ENCODE measurements around the gene PRDM11.

The PRDM11 gene

GRCh38 chr11:45260071-45260470 lies 113.6 kb downstream of the PRDM11 start:
- DNase-seq (ENCODE audit: low read depth in 2 of 2): no peak

GRCh38 chr11:45262900-45263299 lies 116.5 kb downstream of the PRDM11 start:
- no peak for DNase-seq (ENCODE audit: low read depth in 2 of 2)

GRCh38 chr11:45263773-45264172 lies 117.3 kb downstream of the PRDM11 start:
- no peak for DNase-seq (ENCODE audit: low read depth in 2 of 2)

- no peak for DNase-seq (ENCODE audit: low read depth in 2 of 2)
These were observed 118.5 kb downstream of the PRDM11 start for GRCh38 chr11:45264839-45265515.

GRCh38 chr11:45265969-45266675 lies 119.7 kb downstream of the PRDM11 start:
- DNase-seq (ENCODE audit: low read depth in 2 of 2): no peak

GRCh38 chr11:45266676-45267020 lies 120.2 kb downstream of the PRDM11 start:
- DNase-seq (ENCODE audit: low read depth in 2 of 2): no peak

GRCh38 chr11:45267052-45267451 lies 120.6 kb downstream of the PRDM11 start:
- DNase-seq (ENCODE audit: low read depth in 2 of 2): no peak

GRCh38 chr11:45267652-45268299 lies 121.3 kb downstream of the PRDM11 start:
- no peak for DNase-seq (ENCODE audit: low read depth in 2 of 2)

- DNase-seq (ENCODE audit: low read depth in 2 of 2): no peak
These were observed 123.2 kb downstream of the PRDM11 start for GRCh38 chr11:45269678-45270077.

GRCh38 chr11:45270946-45271716 lies 124.7 kb downstream of the PRDM11 start:
- DNase-seq (ENCODE audit: low read depth in 2 of 2): no peak

GRCh38 chr11:45272701-45273100 lies 126.3 kb downstream of the PRDM11 start:
- DNase-seq (ENCODE audit: low read depth in 2 of 2): no peak

GRCh38 chr11:45273509-45273908 lies 127.1 kb downstream of the PRDM11 start:
- DNase-seq (ENCODE audit: low read depth in 2 of 2): no peak

- DNase-seq (ENCODE audit: low read depth in 2 of 2): no peak
These were observed 127.8 kb downstream of the PRDM11 start for GRCh38 chr11:45274206-45274605.

- no peak for DNase-seq (ENCODE audit: low read depth in 2 of 2)
These were observed 129.4 kb downstream of the PRDM11 start for GRCh38 chr11:45275828-45276227.

- no peak for DNase-seq (ENCODE audit: low read depth in 2 of 2)
These were observed 132.3 kb downstream of the PRDM11 start for GRCh38 chr11:45278714-45279113.

GRCh38 chr11:45279645-45280044 lies 133.2 kb downstream of the PRDM11 start:
- no peak for DNase-seq (ENCODE audit: low read depth in 2 of 2)

GRCh38 chr11:45280449-45280848 lies 134.0 kb downstream of the PRDM11 start:
- DNase-seq (ENCODE audit: low read depth in 2 of 2): no peak

- DNase-seq (ENCODE audit: low read depth in 2 of 2): no peak
These were observed 135.6 kb downstream of the PRDM11 start for GRCh38 chr11:45282081-45282480.
